Stimulated activated CD4-positive, alpha-beta T cell treated with anti-CD3 and anti-CD28 coated beads, Interleukin-4, amount 100 ng/mL, for 1 hour (primary cell): ENCODE results near the gene TUBA3C.
"Not testable (repeated sequence)": the region's sequence is repeated elsewhere in the genome, so short reads cannot be mapped to it uniquely, and the experiment has no call there.

ENCODE experiments used
- DNase-seq: peaks from one replicate; pipeline ENCODE4 v3.0.0-alpha.2; 2020

Gene TUBA3C

GRCh38 chr13:19181621-19182485 is at the start of gene TUBA3C:
TUBA3C (minus strand) TSS chr13:19181824; CDS start chr13:19181747, 77 bp downstream.
- DNase-seq: no peak

DNA sequence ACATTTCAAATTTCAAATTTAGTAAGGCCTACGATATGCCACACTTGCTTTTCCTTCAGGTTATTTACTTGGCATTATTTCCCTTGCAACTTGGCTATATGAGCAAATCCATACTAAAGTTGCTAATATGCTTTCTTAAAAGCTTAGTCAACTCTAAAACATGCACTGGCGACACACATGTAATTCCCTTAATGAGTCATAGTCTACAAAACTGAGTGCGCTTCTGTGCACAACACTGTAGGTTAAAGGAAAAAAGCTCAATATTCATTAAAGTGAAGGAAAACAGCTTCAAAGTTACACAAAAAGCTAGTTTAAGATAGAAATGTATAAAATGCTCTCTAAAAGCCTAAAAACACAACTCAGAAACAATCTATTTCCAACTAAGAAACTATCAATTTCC is 25.8 kb upstream of the TUBA3C start:
- not testable (repeated sequence) for DNase-seq

GRCh38 chr13:19192622-19193021 is 11.0 kb upstream of the TUBA3C start:
- DNase-seq: not testable (repeated sequence)

DNA sequence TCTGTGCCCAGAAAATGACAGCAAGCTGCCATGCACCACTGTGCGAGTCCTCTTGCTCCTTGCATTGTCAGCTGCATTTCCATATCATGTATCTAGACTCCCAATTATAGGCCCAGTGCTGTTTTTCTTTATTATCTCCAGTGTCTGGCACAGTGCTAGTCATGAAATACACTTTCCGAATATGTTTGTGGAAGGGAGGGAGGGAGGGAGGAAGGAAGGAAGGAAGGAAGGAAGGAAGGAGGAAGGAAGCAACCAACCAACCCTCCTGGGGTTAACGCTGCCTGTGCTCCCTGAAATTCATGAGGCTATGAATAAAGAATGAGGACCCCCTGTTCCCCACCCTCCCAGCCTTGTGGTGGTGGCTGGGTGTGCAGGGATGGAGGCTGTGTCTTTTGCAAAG is 8.3 kb upstream of the TUBA3C start:
- DNase-seq: not testable (repeated sequence)

DNA sequence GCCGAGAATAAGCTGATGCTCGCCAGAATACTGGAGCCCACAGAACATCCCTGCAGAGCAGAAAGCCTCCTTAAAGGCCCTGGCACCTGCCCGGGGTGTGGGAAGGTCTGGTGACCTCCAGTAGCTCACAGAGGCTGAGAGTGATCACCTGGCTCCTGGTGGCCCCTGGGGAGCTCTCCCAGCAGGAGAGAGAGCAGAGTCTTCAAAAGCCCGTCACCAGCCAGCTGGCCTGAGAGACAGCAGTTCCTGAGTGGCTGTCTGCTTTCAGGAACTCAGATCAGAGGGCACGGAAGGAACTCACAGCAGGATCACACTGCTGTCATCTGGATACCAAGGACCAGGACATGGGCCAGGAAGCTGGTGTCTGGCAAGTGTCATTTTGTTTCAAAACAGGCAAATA is 7.7 kb upstream of the TUBA3C start:
- not testable (repeated sequence) for DNase-seq

DNA sequence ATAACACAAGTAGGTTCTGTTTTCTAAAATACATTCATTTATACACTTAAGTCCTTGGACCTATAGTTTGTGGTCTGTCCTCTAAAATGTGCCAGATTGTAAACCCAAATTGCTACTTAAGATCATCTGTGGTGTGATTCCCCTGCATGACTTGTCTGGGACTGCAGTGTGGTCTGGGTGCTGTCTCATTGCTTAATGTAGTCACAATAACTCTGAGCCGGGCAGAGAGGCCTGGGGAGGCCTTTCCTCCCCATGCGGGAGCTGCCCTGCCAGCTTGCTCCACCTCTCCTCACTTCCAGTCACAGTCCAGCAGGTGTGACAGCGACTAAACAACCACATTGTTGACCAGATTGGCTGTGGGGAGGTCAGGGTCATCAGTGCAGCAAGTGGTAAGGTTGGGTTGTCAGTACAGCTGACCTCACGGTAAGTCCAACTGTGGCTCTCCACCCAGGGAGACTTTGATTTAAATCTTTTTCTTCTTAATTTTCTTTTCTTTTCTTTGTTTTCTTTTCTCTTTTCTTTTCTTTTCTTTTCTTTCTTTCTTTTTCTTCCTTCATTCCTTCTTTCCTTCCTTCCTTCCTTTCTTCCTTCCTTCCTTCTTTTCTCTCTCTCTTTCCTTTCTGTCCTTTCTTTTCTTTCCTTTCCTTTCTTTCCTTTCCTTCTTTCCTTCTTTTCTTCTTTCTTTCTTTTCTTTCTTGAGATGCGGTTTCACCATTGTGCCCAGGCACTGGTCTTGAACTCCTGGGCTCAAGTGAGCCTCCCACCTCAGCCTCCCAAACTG is 4.4 kb upstream of the TUBA3C start:
- no peak for DNase-seq

DNA sequence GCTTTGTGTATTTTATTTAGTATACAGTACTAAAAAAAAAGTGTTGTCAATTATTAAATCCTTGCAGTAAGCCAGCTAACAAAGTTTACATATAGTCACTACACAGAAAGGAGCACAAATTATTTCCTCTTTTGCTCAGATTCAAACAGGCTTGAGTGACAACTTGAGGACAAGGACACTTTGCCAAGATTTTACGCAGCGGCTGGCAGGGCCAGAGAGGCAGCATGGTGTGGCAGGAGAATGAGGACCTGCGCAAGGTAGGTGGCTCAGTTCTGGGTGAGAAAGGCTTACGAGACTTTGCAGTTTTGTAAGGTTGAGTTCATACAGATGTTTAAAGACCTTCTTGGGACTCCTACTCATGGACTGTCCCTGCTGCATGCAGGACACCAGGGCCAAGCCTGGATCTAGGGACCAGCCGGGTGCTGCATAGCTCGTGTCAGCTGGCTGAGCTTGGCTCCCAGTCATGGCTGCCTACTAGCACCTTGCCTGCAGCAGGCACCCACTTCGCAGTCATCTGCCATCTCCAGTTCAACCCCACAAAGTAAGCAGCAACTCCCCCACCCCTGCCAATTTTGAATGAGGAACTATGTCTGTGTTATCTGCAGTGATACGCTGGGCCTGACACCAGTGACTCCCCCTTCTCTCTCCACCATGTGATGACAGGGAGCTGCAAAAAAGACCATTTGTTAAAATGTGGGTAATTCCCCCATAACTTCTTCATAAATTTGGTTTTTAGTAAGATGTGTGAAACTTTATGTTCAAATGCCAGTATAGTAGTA is 3.7 kb upstream of the TUBA3C start:
- no peak for DNase-seq

DNA sequence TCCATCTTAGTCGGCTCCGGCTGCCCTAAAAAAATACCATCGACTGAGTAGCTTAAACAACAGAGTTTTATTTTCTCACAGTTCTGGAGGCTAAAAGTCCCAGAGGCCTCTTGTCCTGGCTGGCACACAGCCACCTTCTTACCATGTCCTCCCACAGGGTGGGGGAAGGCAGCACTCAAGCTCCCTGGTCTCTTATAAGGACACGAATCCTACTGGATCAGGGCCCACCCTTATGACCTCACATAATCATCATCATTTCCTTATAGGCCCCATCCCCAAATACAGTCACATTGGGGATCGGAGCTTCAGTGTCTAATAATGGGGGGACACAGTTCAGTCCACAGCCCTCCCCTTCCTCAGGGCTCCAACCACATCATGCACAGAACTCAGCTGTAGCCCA is 2.6 kb upstream of the TUBA3C start:
- DNase-seq: no peak

GRCh38 chr13:19183676-19184075 is 2.1 kb upstream of the TUBA3C start:
- DNase-seq: no peak

DNA sequence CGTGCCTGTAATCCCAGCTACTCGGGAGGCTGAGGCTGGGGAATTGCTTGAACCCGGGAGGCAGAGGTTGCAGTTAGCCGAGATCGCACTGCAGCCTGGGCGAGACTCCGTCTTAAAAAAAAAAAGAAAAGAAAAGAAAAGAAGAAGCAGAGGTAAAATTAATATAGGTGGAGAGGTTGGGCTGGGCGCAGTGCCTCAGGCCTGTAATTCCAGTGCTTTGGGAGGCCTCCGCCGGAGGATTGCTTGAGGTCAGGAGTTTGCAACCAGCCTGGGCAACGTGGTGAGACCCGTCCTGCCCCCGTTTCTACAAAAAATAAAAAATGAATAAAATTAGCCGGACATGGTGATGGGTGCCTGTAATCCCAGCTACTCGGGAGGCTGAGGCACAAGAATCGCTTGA is 912 bp upstream of the TUBA3C start:
- no peak for DNase-seq

GRCh38 chr13:19181021-19181620 is 503 bp downstream of the TUBA3C start:
- DNase-seq: no peak

DNA sequence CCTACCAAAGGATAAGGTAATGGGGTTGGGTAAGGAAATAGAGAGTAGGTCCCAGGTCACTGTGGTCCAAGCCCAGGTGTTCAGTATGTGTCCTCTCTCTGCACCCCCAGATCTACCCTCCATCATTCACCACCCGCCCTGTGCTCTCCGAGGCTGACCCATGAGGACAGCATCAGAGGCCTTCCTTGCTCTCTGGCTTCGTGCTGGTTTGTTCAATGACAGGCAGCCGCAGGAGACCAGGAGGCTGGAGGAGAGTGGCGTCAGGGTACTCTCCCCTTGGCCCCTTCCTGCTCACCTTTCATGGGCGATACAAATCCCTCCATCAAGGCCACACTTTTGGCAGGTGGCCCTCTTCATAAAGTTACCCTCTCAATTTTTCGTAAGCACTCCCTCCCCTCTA is 1.7 kb downstream of the TUBA3C start:
- no peak for DNase-seq

DNA sequence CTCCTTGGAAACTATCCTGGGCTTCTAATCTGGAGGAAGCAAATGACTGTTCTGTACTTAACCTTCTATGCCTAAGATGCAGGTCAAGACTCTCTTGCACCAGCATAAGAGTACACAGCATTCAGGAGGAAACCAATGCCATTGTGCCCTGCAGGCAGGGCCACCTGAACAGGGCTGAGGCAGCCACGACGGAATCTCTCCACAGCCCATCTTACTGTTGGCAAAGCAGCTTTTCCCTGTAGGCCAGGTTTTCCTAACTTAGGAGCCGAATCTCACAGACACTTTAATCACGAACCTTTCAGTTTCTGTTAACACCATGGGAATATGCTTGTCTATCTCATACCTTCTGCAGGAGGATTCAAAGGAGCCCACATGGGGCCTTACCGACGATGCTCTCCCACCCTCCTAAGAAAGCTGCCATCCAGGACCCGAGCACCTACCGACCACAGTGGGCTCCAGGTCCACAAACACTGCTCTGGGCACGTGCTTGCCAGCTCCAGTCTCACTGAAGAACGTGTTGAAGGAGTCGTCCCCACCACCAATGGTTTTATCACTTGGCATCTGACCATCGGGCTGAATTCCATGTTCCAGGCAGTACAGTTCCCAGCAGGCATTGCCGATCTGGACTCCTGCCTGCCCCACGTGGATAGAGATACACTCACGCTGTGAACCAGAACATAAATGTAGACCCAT is 2.6 kb downstream of the TUBA3C start:
- DNase-seq: no peak

GRCh38 chr13:19176981-19177776 is 4.4 kb downstream of the TUBA3C start:
- not testable (repeated sequence) for DNase-seq

DNA sequence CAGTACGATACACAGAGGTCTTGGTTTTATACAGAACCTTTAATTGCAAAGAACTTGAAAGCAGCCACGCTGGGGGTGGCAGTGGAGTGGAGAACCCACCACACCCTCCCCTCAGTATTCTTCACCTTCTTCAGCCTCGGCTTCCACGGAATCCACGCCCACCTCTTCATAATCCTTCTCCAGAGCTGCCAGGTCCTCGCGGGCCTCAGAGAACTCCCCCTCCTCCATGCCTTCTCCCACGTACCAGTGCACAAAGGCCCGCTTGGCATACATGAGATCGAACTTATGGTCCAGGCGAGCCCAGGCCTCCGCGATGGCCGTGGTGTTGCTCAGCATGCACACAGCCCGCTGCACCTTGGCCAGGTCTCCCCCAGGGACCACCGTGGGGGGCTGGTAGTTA is 7.9 kb downstream of the TUBA3C start:
- DNase-seq: no peak

DNA sequence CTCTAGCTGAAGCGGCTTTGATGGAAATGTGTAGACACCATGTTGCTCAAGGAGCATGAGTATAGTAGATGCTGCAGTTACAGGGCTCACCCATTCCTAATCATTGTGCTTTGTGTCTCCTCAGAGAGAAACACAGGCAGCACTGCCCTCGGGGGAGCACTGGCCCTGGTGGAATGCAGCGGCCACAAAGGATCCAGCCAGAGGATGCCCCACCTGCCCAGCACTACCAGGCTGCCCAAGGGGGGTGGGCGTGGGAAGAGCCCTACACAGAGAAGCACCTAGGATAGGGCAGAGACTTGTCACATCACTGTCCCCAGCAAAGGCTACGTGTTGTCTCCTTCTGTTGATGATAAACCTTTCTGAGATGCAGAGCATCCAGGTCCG is 9.0 kb downstream of the TUBA3C start:
- no peak for DNase-seq

GRCh38 chr13:19172007-19172646 is 9.5 kb downstream of the TUBA3C start:
- no peak for DNase-seq

DNA sequence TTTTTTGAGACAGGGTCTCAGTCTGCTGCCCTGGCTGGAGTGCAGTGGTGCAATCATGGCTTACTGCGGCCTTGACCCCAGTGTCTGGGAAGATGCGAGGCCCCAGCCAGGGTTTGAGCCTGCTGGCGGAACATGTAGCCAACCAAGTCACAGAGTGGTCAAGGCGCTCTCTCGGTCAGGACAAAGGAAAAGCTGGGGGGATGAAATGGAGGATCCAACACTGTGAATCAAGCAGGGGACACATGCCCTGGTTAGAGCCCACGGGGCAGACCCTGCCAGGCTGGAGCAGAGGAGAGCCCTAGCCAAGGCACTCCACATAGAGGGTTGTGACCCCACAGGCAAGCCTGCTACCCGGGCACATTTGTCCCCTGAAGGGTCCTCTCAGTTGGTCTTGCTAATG is 10.1 kb downstream of the TUBA3C start:
- no peak for DNase-seq

DNA sequence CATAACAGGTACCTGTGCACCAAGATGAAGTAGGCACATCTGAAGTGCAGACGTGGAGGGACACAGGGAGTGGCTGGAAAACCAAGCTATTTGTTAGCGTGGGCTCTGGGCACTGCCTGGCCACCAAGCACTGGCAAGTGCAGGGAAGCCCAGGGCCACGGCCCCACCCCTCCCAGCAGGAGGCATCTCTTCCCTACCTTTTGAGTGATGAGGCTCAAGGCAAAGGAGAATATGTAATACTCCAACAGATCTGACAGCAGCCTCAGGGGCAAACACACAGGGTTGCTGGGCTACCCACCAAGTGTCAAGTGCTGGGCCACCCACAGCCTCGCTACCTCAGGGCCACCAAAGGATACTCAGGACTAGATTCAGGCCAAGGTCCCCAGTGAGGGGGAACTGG is 11.6 kb downstream of the TUBA3C start:
- no peak for DNase-seq

GRCh38 chr13:19169496-19169895 is 12.1 kb downstream of the TUBA3C start:
- no peak for DNase-seq

- no peak for DNase-seq
Measured at GRCh38 chr13:19161308-19161707, 20.3 kb downstream of the TUBA3C start.
